GM18508 (cell line): ENCODE data around the gene KLHL21.

ENCODE experiments used
- ATAC-seq: cut with Tn5 transposase; IDR thresholded peaks from one replicate; pipeline ENCODE4 v1.9.1; 2021; ENCODE audit warnings: moderate number of reproducible peaks; ENCODE audit not compliant: insufficient read depth, unreplicated experiment

KLHL21 gene

DNA sequence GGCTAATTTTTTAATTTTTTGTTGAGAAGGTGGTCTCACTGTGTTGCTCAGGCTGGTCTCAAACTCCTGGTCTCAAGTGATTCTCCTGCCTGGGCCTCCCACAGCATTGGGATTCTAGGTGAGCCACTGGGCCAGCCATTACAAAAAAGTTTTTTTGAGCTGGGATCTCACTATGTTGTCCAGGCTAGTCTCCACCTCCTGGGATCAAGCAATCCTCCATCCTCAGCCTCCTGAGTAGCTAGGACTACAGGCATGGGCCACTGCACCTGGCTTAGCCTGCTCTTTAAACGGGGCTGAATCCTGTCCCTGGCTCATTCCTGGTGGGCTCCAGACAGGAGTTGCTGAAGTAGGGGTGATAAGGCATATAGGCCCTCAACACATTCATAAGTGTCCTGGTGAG lies 45.1 kb downstream of the KLHL21 start:
- no peak for ATAC-seq

DNA sequence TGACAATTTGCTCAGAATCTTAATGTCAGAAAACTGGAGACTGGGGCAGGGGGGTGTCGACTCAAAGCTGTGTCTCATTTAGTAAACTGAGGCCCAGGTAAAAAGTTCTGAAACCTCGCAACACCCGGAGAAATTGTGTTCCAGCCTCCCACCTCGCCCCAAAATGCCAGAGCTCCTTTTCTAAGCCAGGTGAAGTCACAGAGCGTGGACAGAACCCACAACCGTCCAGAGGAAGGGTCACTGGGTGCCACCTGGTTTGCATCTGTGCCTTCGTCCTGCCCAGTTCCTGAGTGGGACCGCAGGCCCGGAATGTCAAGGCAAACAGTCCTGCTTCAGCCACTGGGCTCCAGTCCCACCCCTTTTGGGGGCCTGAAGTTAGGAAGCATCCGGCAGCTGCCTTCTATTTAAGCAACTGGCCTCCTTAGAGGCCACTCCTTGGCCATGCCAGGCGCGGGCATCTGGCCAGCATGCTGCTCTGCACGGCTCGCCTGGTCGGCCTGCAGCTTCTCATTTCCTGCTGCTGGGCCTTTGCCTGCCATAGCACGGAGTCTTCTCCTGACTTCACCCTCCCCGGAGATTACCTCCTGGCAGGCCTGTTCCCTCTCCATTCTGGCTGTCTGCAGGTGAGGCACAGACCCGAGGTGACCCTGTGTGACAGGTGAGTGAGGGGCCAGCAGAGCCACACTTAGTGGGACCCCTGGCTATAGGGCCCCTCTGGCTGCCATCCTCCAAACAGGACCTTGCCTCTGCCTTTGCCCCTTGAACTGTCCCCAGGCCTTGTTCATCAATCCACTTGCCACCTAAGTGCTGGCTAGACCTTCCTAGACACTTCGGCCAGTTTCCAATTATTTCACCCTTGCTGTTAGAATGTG lies 47.5 kb downstream of the KLHL21 start, which contains the start of gene TAS1R1:
TSS of gene TAS1R1 (plus strand) at position 401 of the 872 bp plus-strand sequence. CDS start at position 468, 67 bp downstream.
- no peak for ATAC-seq

DNA sequence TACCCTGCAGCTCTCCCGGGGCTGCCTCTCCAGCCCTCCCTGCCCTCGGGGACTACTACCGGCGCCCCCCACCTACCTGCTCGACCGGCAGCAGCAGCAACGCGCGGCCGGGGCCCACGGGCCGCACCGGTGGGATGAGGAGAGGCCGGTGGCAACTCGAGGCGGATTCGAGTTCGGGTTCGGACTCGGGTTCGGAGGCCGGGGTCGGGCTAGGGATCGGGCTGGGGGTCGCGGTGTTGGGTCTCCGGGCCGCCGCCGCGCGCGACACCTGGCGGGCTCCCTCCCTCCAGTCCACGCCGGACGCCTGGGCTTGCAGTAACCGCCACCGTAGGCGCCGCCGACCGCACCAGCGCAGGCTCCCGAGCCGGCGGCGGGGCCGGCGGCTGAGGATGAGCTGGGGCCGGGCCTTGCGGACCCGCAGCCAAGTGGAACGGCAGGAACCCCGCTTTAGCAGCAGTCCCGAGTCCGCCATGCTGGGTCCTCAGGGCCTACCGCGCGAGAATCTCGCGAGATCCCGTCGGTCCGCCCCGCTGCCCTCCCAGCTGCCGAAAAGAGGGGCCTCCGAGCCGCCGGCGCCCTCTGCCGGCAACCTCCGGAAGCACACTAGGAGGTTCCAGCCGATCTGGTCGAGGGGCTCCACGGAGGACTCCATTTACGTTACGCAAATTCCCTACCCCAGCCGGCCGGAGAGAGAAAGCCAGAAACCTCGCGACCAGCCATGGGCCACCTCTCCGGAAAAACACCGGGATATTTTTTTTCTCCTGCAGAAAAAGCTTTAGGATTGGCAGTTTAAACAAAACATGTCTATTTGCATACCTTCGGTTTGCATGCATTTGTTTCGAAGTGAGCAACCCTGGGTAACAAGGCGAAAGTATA lies 48.4 kb downstream of the KLHL21 start, which contains the start of gene NOL9:
TSS of gene NOL9 (minus strand) at position 483 of the 876 bp plus-strand sequence. CDS start at position 472, 11 bp downstream.
- ATAC-seq, result peak; percentile 55

DNA sequence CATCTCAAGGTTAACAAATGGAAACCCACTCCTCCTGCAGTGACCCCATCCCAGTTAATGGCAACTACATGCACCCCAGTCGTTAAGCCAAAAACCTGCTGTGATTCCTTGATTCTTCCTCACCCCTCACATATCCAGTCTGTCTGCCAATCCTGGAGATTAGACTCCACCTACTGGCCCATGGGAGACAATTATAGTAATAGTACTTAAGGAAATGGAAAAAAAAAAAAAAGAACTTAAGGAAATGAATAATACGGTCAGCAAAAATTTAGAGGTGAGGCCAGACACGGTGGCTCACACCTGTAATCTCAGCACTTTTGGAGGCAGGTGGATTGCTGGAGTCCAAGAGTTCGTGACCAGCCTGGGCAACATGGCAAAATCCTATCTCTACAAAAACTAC lies 55.4 kb downstream of the KLHL21 start:
- ATAC-seq, result no peak

DNA sequence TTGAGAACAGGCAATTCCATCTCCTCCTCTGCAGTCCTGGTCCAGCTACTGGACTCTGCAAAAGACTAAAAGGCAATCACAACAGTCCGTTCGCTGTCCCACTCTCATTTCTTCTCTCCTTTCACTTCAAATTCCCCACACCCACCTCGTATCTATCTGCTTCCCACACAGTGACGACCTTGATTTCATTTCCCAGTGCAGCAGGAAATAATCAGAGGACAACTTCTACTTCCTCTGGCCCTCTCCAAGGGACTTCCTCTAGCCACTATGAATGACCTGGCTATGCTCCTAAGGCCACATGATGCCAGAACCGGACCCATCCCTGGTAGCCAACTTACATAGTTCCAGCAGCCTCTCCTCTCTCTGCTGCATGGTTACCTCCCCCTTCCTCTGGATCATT lies 56.3 kb downstream of the KLHL21 start:
- no peak for ATAC-seq

DNA sequence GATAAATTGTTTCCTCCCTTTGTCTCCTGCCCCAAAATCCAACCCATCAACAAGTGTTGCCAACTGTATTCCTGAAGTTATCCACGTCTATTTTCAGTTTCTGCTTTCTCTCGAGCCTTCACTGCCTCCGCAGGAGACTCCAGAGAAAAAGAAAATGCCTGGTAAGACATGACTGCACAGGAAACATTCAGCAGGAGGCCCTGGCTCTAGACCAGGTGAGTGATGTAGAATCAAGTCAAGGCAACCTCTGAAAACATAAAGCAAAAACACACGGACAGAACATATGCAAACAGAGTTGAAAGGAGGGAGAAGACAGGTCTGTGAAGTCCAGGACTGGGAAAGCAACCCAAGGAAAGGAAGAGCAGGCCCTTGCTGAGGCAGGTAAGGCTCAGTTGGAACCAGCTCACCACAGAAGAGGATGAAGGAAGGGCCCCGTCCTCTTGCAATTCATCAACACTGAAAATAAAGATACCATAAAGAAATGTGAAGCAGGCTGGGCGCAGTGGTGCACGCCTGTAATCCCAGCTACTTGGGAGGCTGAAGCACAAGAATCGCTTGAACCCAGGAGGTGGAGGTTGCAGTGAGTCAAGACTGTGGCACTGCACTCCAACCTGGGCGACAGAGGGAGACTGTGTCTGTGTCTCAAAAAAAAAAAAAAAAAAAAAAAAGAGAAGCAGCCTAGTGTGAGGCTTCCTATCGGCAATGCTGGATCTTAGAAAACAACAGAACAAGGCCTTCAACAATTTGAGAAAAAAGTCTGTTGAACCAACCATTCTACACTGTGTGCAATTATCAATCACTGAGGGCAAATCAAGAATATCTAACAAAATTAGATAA lies 57.2 kb downstream of the KLHL21 start:
- ATAC-seq, result no peak

DNA sequence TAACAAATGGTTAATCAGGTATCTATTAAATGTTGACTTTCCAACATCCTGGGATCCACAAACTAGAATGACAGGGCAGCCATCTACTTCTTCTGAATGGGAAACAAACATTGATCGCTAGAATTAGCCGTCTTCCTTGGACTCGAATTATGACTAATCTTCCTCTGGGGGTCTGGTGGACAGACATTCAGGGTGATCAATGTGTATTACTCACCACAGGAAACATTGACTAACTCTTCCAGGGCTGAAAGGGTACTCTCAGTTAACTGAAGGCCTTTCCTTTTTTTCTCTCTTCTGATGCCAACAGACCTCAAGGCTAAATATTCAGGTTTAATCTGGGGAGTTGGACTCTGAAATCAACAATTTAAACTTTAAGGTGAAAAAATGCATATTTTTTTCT lies 57.8 kb downstream of the KLHL21 start:
- no peak for ATAC-seq
